Caco-2 (cell line): ENCODE results near the gene EPHX1. TPM values are rescaled to one million over a fixed set of nuclear protein-coding genes. Genes with fewer than 3 reads are reported as not detected.

ENCODE experiments used
- BruUV-seq: library from RNA; stranded (reverse); fragments of 400-500 nt; replicated peaks from 2 replicates; lab custom pipeline; 2021; lab: Mats Ljungman, UMichigan
- CTCF ChIA-PET: fragments of 300-600 bp; sonication (Branson Sonifier 250); formaldehyde crosslinking; loops from one replicate; lab custom pipeline; 2022; ENCODE audit warnings: antibody characterized with exemption; lab: Charles Lee
- POLR2A ChIA-PET: fragments of 300-600 bp; sonication (Branson Sonifier 250); formaldehyde crosslinking; loops from one replicate; lab custom pipeline; 2022; ENCODE audit warnings: antibody characterized with exemption; lab: Charles Lee
- DNase-seq, 2 experiments: peaks; one replicate each; pipeline versions ENCODE4 v3.0.0 to v3.0.0-alpha.2; 2020 to 2022
- H3K27me3 ChIP-seq: replicated peaks from 2 replicates; pipeline ENCODE4 v1.6.0; 2011; ENCODE audit warnings: low read length; ENCODE audit not compliant: control insufficient read depth, insufficient read depth
- H3K36me3 ChIP-seq: 2 replicates; pipeline ENCODE4 v1.5.1; 2011; ENCODE audit warnings: low read length; ENCODE audit not compliant: control insufficient read depth, insufficient read depth
- H3K4me1 ChIP-seq: fragments of 250-450 bp; sonication (Bioruptor Pico); 2 replicates; pipeline ENCODE4 v1.5.1; 2020; ENCODE audit warnings: mild to moderate bottlenecking
- H3K4me3 ChIP-seq: 2 replicates; pipeline ENCODE4 v1.5.1; 2011; ENCODE audit warnings: low read depth, mild to moderate bottlenecking, control low read depth, low read length
- H3K9me3 ChIP-seq: fragments of 250-450 bp; sonication (Bioruptor Pico); 2 replicates; pipeline ENCODE4 v1.5.1; 2020; ENCODE audit warnings: mild to moderate bottlenecking, moderate library complexity
- H3K27ac Mint-ChIP-seq: one replicate; pipeline ENCODE4 v1.8.0; 2022; ENCODE audit warnings: mixed read lengths; ENCODE audit not compliant: unreplicated experiment
- H3K27me3 Mint-ChIP-seq: one replicate; pipeline ENCODE4 v1.8.0; 2022; ENCODE audit warnings: mixed read lengths; ENCODE audit not compliant: insufficient read depth, unreplicated experiment
- H3K36me3 Mint-ChIP-seq: one replicate; pipeline ENCODE4 v1.8.0; 2022; ENCODE audit warnings: mild to moderate bottlenecking, mixed read lengths; ENCODE audit not compliant: insufficient read depth, unreplicated experiment
- H3K4me1 Mint-ChIP-seq: one replicate; pipeline ENCODE4 v1.8.0; 2022; ENCODE audit warnings: low read depth, mixed read lengths; ENCODE audit not compliant: unreplicated experiment
- H3K4me3 Mint-ChIP-seq: one replicate; pipeline ENCODE4 v1.8.0; 2022; ENCODE audit warnings: mild to moderate bottlenecking, moderate library complexity, mixed read lengths; ENCODE audit not compliant: unreplicated experiment
- H3K9me3 Mint-ChIP-seq: one replicate; pipeline ENCODE4 v1.8.0; 2022; ENCODE audit warnings: mixed read lengths; ENCODE audit not compliant: unreplicated experiment
- intact Hi-C: fragments of 100-400 bp; cut with micrococcal nuclease; formaldehyde crosslinking; loops from one replicate; pipeline ENCODE4 v1.10.0; 2022; ENCODE audit not compliant: unreplicated experiment
- total RNA-seq: library from RNA; stranded (reverse); gene quantifications from 2 replicates; pipeline ENCODE4 v1.2.3, GENCODE V29; 2022
- TF ChIP-seq, protein P1 (sequence below), 2 experiments: fragments of 200-600 bp in 1 of 2; IDR thresholded peaks; 1 replicate in 1 of 2; 2 replicates in 1 of 2; pipeline versions ENCODE4 v1.5.1 to v1.8.0; 2011 to 2022; ENCODE audit warnings: antibody characterized with exemption in 1 of 2, control low read depth in 1 of 2, inconsistent platforms in 1 of 2, low read depth in 1 of 2, low read length in 1 of 2, mild to moderate bottlenecking in 1 of 2, moderate library complexity in 1 of 2; ENCODE audit not compliant: insufficient read depth in 1 of 2, severe bottlenecking in 1 of 2, unreplicated experiment in 1 of 2

The EPHX1 gene
- total RNA-seq, 1 experiment from 2014 or later, result 88.5 TPM

DNA sequence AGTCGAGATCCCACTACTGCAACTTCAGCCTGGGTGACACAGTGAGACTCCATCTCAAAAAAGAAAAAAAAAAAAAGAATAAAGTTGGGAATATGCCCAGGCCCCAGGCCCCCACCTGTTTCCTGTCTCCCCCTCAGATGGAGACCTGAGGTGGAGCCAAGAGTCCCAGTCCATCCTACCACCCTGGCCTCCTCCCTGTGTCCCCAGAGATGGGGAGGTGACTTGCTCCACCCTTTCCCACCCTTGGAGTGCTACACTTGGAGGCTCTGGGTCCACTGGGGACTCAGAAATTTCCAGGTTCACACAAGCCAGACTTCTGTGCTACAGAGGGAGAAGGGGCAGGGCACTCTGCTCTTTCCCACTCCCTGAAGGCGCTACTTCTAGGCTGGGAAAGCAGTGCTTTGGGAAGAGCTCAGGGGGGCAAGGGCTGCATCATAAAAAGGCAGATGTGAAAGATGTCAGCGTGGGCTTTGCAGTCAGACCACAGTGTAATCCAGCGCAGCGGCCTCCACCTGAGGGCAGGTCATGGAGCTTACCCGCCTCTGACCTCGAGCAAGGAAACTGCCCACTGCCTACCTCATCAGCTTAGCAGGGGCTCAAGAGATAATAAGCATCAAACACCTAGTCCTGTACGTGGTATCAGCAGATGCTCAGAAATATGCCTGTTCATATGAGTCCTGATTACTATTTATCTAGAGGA lies 58.9 kb downstream of the EPHX1 start:
- Histone ChIP-seq H3K36me3 (peaks cover 4% of the 10 kb centered on the region), H3K4me1 (peaks cover 3% of the 10 kb centered on the region; the same call in 1 of the 2 replicates), H3K27me3 (no peaks in the 10 kb centered on the region), H3K4me3 (no peak overlapping the region), H3K9me3 (no peaks in the 10 kb centered on the region)
- intact Hi-C loops, result no loop called here
- POLR2A ChIA-PET, result no interaction called here
- H3K4me1 Mint-ChIP-seq, result peaks cover 7% of the 10 kb centered on the region
- no peak overlapping the region for H3K27ac Mint-ChIP-seq
- TF ChIP-seq, protein P1, sequence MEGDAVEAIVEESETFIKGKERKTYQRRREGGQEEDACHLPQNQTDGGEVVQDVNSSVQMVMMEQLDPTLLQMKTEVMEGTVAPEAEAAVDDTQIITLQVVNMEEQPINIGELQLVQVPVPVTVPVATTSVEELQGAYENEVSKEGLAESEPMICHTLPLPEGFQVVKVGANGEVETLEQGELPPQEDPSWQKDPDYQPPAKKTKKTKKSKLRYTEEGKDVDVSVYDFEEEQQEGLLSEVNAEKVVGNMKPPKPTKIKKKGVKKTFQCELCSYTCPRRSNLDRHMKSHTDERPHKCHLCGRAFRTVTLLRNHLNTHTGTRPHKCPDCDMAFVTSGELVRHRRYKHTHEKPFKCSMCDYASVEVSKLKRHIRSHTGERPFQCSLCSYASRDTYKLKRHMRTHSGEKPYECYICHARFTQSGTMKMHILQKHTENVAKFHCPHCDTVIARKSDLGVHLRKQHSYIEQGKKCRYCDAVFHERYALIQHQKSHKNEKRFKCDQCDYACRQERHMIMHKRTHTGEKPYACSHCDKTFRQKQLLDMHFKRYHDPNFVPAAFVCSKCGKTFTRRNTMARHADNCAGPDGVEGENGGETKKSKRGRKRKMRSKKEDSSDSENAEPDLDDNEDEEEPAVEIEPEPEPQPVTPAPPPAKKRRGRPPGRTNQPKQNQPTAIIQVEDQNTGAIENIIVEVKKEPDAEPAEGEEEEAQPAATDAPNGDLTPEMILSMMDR (IDR thresholded peaks at IDR 0.05; ENCODE audit: insufficient read depth in 1 of 2, low read depth in 1 of 2, low read length in 1 of 2, severe bottlenecking in 1 of 2, unreplicated experiment in 1 of 2), result no peak
- CTCF ChIA-PET, result no interaction called here
- no peaks in the 10 kb centered on the region for H3K27me3 Mint-ChIP-seq
- H3K4me3 Mint-ChIP-seq, result no peak overlapping the region
- H3K9me3 Mint-ChIP-seq, result no peaks in the 10 kb centered on the region
- H3K36me3 Mint-ChIP-seq, result peaks cover 77% of the 10 kb centered on the region
- DNase-seq, result no peak
- BruUV-seq, result no TSS peak

DNA sequence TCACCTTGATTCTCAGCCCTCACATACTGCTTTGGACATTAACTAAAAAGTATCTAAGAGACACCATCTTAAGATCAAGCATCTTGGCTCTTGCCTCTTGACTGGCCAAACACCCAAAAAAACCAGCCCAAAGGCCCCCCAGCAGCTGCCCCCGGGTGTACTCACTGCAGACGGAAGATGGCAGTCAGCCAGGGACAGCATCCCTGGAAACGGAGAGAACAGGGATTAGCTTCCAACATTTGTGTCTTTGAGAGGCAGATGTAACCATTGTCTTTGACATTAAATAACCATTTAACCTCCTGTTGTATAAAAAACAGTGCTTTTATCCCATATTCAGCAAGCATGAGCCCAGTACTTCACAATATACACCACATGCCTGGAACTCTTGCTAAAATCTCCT lies 61.0 kb downstream of the EPHX1 start:
- BruUV-seq, result no TSS peak
- Mint-ChIP-seq H3K4me1 (peaks cover 9% of the 10 kb centered on the region), H3K9me3 (no peaks in the 10 kb centered on the region), H3K27me3 (no peaks in the 10 kb centered on the region), H3K36me3 (peaks cover 79% of the 10 kb centered on the region), H3K27ac (no peak overlapping the region), H3K4me3 (no peak overlapping the region)
- Histone ChIP-seq H3K4me3 (no peak overlapping the region), H3K4me1 (peaks cover 12% of the 10 kb centered on the region), H3K9me3 (no peaks in the 10 kb centered on the region), H3K27me3 (no peaks in the 10 kb centered on the region), H3K36me3 (peaks cover 9% of the 10 kb centered on the region)
- TF ChIP-seq, protein P1 (IDR thresholded peaks at IDR 0.05; ENCODE audit: insufficient read depth in 1 of 2, low read depth in 1 of 2, low read length in 1 of 2, severe bottlenecking in 1 of 2, unreplicated experiment in 1 of 2), result no peak
- ChIA-PET POLR2A (interaction anchor here (1.6 kb wide), 1 partner anchor 12 kb away, joined by 4 read pairs; the partner anchor contains the start of gene TMEM63A), CTCF (interaction anchor here (0.6 kb wide), 1 partner anchor 13 kb away, joined by 4 read pairs; no protein-coding TSS in a partner anchor)
- intact Hi-C loops, result no loop called here
- DNase-seq, result no peak

- Mint-ChIP-seq H3K9me3 (no peaks in the 10 kb centered on the region), H3K4me3 (no peak overlapping the region), H3K4me1 (peaks cover 9% of the 10 kb centered on the region), H3K27me3 (no peaks in the 10 kb centered on the region), H3K27ac (no peak overlapping the region), H3K36me3 (peaks cover 81% of the 10 kb centered on the region)
- H3K9me3 ChIP-seq, result no peaks in the 10 kb centered on the region
- no peaks in the 10 kb centered on the region for H3K27me3 ChIP-seq
- TF ChIP-seq, protein P1 (IDR thresholded peaks at IDR 0.05; ENCODE audit: insufficient read depth in 1 of 2, low read depth in 1 of 2, low read length in 1 of 2, severe bottlenecking in 1 of 2, unreplicated experiment in 1 of 2), result no peak
- peaks cover 7% of the 10 kb centered on the region; the same call in 1 of the 2 replicates for H3K36me3 ChIP-seq
- intact Hi-C loops, result no loop called here
- peaks cover 17% of the 10 kb centered on the region for H3K4me1 ChIP-seq
- H3K4me3 ChIP-seq, result no peak overlapping the region
- CTCF ChIA-PET, result interaction anchor here (0.6 kb wide), 1 partner anchor 12 kb away, joined by 4 read pairs; no protein-coding TSS in a partner anchor
- POLR2A ChIA-PET, result interaction anchor here (0.6 to 1.6 kb wide), 4 partner anchors 11 to 119 kb away, joined by 3 to 4 read pairs (median 4); partner anchors contain the start of gene TMEM63A
- BruUV-seq, result no TSS peak
- DNase-seq, result no peak
These were observed 61.6 kb downstream of the EPHX1 start for GRCh38 chr1:225871359-225872074.
